Cardiac muscle cell (in vitro differentiated cells and primary cell): ENCODE results near the gene CACNB4. TPM values are rescaled to one million over a fixed set of nuclear protein-coding genes. Genes with fewer than 3 reads are reported as not detected.
"Not testable (repeated sequence)": the region's sequence is repeated elsewhere in the genome, so short reads cannot be mapped to it uniquely, and the experiment has no call there.

Source experiments
- DNase-seq, 2 donors: peaks; one replicate each; pipeline versions ENCODE4 v3.0.0 to v3.0.0-alpha.2; 2010 to 2017; ENCODE audit warnings: low read depth in 1 of 2, low spot score in 1 of 2
- H3K27ac ChIP-seq: fragments of 200-600 bp; sonication (generic); 2 replicates; pipeline ENCODE4 v1.5.1; 2016
- H3K27me3 ChIP-seq: fragments of 200-600 bp; sonication (generic); 2 replicates; pipeline ENCODE4 v1.6.0; 2016; ENCODE audit warnings: control low read depth
- H3K36me3 ChIP-seq: fragments of 200-600 bp; sonication (generic); 2 replicates; pipeline ENCODE4 v1.5.1; 2016; ENCODE audit warnings: control low read depth
- H3K4me1 ChIP-seq: fragments of 200-600 bp; sonication (generic); 2 replicates; pipeline ENCODE4 v1.8.1; 2017; ENCODE audit warnings: low read depth, mild to moderate bottlenecking, mixed run types
- H3K4me3 ChIP-seq: fragments of 200-600 bp; sonication (generic); 2 replicates; pipeline ENCODE4 v1.5.1; 2016; ENCODE audit warnings: mild to moderate bottlenecking
- H3K9me3 ChIP-seq: fragments of 200-600 bp; sonication (generic); 2 replicates; pipeline ENCODE4 v1.5.1; 2017; ENCODE audit warnings: low read depth, mild to moderate bottlenecking, control low read depth
- CTCF ChIP-seq: IDR thresholded peaks from 2 replicates; pipeline ENCODE4 v1.5.1; 2012; ENCODE audit warnings: low read depth, mild to moderate bottlenecking, low read length
- polyA plus RNA-seq: library from polyadenylated mRNA; unstranded; fragments of >200 nt; fragmentation: Nextera tagmentation; extraction: Ambion mirVana; gene quantifications from 2 replicates; pipeline ENCODE4 v1.2.1, GENCODE V29; 2016
- total RNA-seq: library from RNA; depleted of rRNA; stranded (reverse); fragments of >200 nt; gene quantifications from 2 replicates; pipeline ENCODE4 v1.2.3, GENCODE V29; 2016

Gene CACNB4
- total and polyA plus RNA-seq, 2 experiments from 2014 or later = 0.09 to 0.18 TPM

- Histone ChIP-seq H3K9me3 (no peaks in the 10 kb centered on the region), H3K36me3 (peaks cover 50% of the 10 kb centered on the region), H3K27ac (no peak overlapping the region), H3K4me1 (no peaks in the 10 kb centered on the region), H3K27me3 (no peaks in the 10 kb centered on the region), H3K4me3 (no peak overlapping the region)
- DNase-seq = no peak
- no peak for TF ChIP-seq CTCF
These were observed 296.5 kb downstream of the CACNB4 start for GRCh38 chr2:151802315-151802714.

- Histone ChIP-seq H3K36me3 (peaks cover 33% of the 10 kb centered on the region), H3K4me1 (no peaks in the 10 kb centered on the region), H3K4me3 (no peak overlapping the region), H3K27me3 (no peaks in the 10 kb centered on the region), H3K27ac (no peak overlapping the region), H3K9me3 (no peaks in the 10 kb centered on the region)
- no peak for DNase-seq
- TF ChIP-seq CTCF = no peak
These were observed 299.0 kb downstream of the CACNB4 start for GRCh38 chr2:151799886-151800292.

- Histone ChIP-seq H3K27me3 (no peaks in the 10 kb centered on the region), H3K36me3 (peaks cover 7% of the 10 kb centered on the region), H3K4me1 (no peaks in the 10 kb centered on the region), H3K4me3 (no peak overlapping the region), H3K27ac (no peak overlapping the region), H3K9me3 (no peaks in the 10 kb centered on the region)
- no peak for DNase-seq
- no peak for TF ChIP-seq CTCF
These were observed 302.1 kb downstream of the CACNB4 start for GRCh38 chr2:151796774-151797173.

GRCh38 chr2:151795646-151796240, 303.1 kb downstream of the CACNB4 start:
- no peaks in the 10 kb centered on the region for H3K9me3 ChIP-seq
- H3K4me1 ChIP-seq = no peaks in the 10 kb centered on the region
- DNase-seq = no peak
- no peak overlapping the region for H3K4me3 ChIP-seq
- H3K27ac ChIP-seq = no peak overlapping the region
- H3K27me3 ChIP-seq = no peaks in the 10 kb centered on the region
- peaks cover 2% of the 10 kb centered on the region for H3K36me3 ChIP-seq
- TF ChIP-seq CTCF = no peak

- H3K27me3 ChIP-seq, DNase-seq, H3K27ac ChIP-seq, H3K9me3 ChIP-seq, H3K4me1 ChIP-seq, H3K4me3 ChIP-seq, H3K36me3 ChIP-seq: not testable (repeated sequence)
These were observed 304.4 kb downstream of the CACNB4 start for GRCh38 chr2:151794422-151794821.

- Histone ChIP-seq H3K27ac (no peak overlapping the region), H3K4me3 (no peak overlapping the region), H3K9me3 (no peaks in the 10 kb centered on the region), H3K4me1 (no peaks in the 10 kb centered on the region), H3K36me3 (peaks cover 2% of the 10 kb centered on the region), H3K27me3 (no peaks in the 10 kb centered on the region)
- DNase-seq = no peak
- TF ChIP-seq CTCF = no peak
These were observed 305.7 kb downstream of the CACNB4 start for GRCh38 chr2:151793123-151793522.
